T-helper 17 cell (primary cell): ENCODE data around the gene FBXO11. TPM values are rescaled to one million over a fixed set of nuclear protein-coding genes. Genes with fewer than 3 reads are reported as not detected.
"Not testable (repeated sequence)": the region's sequence is repeated elsewhere in the genome, so short reads cannot be mapped to it uniquely, and the experiment has no call there.

ENCODE experiments used
- ATAC-seq: fragments of 150-1000 bp; cut with Tn5 transposase; 2 replicates; pipeline ENCODE4 v1.10.0; 2021; ENCODE audit warnings: mild to moderate bottlenecking, moderate library complexity
- DNase-seq, 3 donors: peaks; one replicate each; pipeline versions ENCODE4 v3.0.0 to v3.0.0-alpha.2; 2020 to 2021
- H3K9me3 ChIP-seq: one replicate; pipeline ENCODE4 v1.7.0; 2013; ENCODE audit warnings: low read length, mild to moderate bottlenecking; ENCODE audit not compliant: control insufficient read depth, poor library complexity, severe bottlenecking
- H3K27ac Mint-ChIP-seq: one replicate; pipeline ENCODE4 v1.8.0; 2022; ENCODE audit warnings: mild to moderate bottlenecking, moderate library complexity, mixed read lengths
- H3K27me3 Mint-ChIP-seq: one replicate; pipeline ENCODE4 v1.8.0; 2022; ENCODE audit warnings: mixed read lengths
- H3K36me3 Mint-ChIP-seq: one replicate; pipeline ENCODE4 v1.8.0; 2022; ENCODE audit warnings: low read depth, mixed read lengths
- H3K4me1 Mint-ChIP-seq: one replicate; pipeline ENCODE4 v1.8.0; 2022; ENCODE audit warnings: mild to moderate bottlenecking, mixed read lengths
- H3K4me3 Mint-ChIP-seq: one replicate; pipeline ENCODE4 v1.8.0; 2022; ENCODE audit warnings: mild to moderate bottlenecking, moderate library complexity, mixed read lengths
- total RNA-seq, 4 donors: library from RNA in 2 of 4; stranded (reverse) in 2 of 4; gene quantifications; one replicate each; pipeline ENCODE4 v1.2.3 and lab custom pipeline; 2022 to 2026

The FBXO11 gene
- total RNA-seq, 2 donors from 2014 or later, result 95.7 to 106 TPM

DNA sequence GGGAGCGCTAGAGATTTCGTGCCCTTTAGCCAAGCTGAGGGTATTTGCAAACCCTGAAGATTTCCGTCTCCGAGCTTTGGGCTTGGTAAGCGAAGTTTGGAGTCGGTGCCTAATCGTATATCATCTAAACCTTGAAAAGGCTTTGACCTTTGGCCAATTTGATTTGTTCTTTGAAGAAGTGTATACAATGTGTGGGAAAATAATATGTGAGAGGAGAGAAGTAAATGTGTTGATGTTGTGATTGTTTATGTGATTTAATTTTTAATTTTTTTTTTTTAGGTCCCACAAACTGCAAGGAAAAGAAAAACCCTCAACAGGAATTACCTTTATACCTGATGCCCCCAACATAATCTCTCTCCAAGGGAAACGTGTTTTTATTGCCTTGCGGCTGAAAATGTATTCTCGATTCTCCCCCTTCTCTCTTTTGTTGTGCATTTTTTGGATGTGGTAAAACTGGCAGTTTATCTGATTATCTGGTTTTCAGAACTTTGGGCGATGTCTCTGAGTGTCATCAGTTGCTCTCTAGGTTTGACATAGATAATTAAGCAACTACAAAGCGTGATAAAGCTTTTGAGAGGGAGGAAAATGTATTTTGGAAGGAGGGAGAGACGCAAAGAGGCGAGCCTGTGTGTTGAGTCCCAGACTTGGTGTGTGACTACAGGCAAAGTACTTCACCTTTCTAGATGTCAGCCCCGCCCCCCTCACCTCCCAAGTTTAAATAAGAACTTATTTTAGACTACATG lies 912 bp upstream of the FBXO11 start:
- H3K9me3 ChIP-seq, result no peaks in the 10 kb centered on the region
- Mint-ChIP-seq H3K4me3 (peak overlapping the region; percentile 95), H3K27ac (peak overlapping the region; percentile 97), H3K4me1 (peaks cover 22% of the 10 kb centered on the region), H3K27me3 (no peaks in the 10 kb centered on the region), H3K36me3 (peaks cover 2% of the 10 kb centered on the region)
- DNase-seq (peak in 2 of 3 donors; percentile 6 to 23), ATAC-seq (peak; percentile 26)

DNA sequence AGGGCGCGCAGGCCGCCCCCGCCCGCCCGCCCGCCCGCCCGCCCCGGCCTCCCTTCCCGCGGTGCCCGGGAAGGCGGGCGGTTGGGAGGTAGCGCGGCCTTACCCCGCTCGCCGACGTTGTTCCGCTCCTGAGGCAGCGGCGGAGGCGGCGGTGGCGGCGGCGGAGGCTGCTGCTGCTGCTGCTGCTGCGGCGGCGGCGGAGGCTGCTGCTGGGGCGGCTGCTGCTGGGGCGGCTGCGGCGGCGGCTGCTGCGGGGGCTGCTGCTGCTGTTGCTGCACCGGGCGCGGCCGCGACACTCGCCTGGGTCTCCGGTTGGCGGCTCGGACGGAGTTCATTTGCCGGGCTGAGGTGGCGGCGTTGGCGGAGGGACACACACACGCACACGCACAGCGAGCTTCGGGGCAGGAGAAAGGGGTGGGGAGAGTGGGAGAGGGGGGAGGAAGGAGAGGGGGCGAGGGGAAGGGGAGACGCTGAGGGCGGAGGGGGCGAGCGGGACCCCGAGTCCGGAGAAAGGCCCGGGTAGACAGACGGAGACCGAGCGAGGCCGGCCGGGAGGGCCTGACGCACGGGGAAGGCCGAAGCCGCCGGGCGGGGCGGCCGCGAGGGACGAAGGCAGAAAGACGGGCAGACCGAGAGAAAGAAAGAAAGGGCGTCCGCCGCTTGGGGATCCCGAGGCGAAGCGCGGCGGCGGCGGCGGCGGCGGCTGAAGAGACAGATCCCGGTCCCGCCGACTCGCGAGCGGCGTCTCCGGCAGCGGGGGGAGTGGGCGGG lies 727 bp downstream of the FBXO11 start:
- H3K4me3 Mint-ChIP-seq, result peak overlapping the region; percentile 95
- peak overlapping the region; percentile 97 for H3K27ac Mint-ChIP-seq
- ATAC-seq (peak; percentile 1), DNase-seq (peak; percentile 50 to 55 (median 50))
- H3K36me3 Mint-ChIP-seq, result peaks cover 2% of the 10 kb centered on the region
- H3K27me3 Mint-ChIP-seq, result no peaks in the 10 kb centered on the region
- H3K9me3 ChIP-seq, result no peaks in the 10 kb centered on the region
- peaks cover 22% of the 10 kb centered on the region for H3K4me1 Mint-ChIP-seq

DNA sequence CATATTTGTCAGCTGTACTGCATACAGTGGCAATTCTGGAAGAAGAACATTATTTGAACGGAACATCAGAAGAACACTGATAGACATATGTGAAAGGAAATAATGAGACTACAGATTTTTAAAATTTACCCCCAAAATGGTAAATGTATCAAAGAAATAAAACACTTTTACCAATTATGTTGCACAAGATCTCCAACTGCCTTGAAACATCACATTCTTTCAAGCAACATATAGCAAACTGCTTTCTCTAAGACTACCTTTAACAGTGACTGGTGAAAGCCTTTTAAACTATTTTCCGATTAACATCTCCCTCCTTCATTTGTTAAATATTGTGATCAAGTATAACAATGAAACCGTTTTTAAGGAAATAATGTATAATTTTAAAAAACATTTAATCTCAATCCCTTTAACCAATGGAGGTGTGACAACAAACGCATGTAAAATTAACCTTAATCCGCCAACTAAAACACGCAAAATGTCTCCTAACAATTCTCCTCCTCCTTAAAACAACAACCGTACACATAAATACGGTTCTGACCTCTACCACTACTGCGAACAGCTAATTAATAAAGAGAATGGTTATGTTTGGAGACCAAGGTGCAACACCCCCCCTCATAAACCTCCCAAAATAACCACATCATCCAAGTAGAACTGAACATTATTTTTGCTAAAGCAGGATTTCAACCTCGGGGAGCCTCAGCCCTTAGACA lies 2.4 kb downstream of the FBXO11 start:
- H3K4me3 Mint-ChIP-seq, result peak overlapping the region; percentile 98
- H3K27ac Mint-ChIP-seq, result peak overlapping the region; percentile 97
- H3K36me3 Mint-ChIP-seq, result peaks cover 2% of the 10 kb centered on the region
- peaks cover 32% of the 10 kb centered on the region for H3K4me1 Mint-ChIP-seq
- H3K9me3 ChIP-seq, result no peaks in the 10 kb centered on the region
- no peaks in the 10 kb centered on the region for H3K27me3 Mint-ChIP-seq
- no peak for DNase-seq
- no peak for ATAC-seq

DNA sequence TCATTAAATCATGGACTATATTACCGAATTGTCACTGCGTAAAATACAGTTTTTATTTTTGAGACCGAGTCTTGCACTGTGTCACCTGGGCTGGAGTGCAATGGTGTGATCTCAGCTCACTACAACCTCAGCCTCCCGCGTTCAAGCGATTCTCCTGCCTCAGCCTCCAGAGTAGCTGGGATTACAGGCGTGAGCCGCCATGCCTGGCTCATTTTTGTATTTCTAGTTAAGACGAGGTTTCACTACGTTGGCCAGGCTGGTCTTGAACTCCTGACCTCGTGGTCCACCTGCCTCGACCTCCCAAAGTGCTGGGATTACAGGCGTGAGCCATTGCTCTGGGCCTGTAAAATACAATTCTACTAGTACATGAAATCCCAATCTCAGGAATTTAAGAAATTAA lies 4.4 kb downstream of the FBXO11 start:
- DNase-seq, ATAC-seq, H3K27ac Mint-ChIP-seq, H3K4me3 Mint-ChIP-seq, H3K9me3 ChIP-seq, H3K36me3 Mint-ChIP-seq, H3K27me3 Mint-ChIP-seq: not testable (repeated sequence)
- peaks cover 35% of the 10 kb centered on the region for H3K4me1 Mint-ChIP-seq

DNA sequence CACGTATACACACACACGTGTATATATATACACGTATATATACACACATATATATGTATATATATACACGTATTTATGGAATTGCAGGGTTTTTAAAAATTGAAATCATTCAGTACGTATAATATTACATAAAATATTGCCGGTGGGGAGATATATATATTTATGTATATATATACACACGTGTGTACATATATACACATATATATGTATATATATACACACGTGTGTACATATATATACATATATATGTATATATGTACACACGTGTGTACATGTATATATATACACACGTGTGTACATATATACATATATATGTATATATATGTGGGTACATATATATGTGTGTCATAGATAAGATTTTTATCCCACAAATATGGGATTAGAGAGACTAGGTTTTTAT lies 5.4 kb downstream of the FBXO11 start:
- Mint-ChIP-seq H3K4me3 (no peak overlapping the region), H3K4me1 (peaks cover 42% of the 10 kb centered on the region), H3K27me3 (no peaks in the 10 kb centered on the region), H3K27ac (no peak overlapping the region), H3K36me3 (peaks cover 2% of the 10 kb centered on the region)
- no peaks in the 10 kb centered on the region for H3K9me3 ChIP-seq
- ATAC-seq (no peak), DNase-seq (no peak)

DNA sequence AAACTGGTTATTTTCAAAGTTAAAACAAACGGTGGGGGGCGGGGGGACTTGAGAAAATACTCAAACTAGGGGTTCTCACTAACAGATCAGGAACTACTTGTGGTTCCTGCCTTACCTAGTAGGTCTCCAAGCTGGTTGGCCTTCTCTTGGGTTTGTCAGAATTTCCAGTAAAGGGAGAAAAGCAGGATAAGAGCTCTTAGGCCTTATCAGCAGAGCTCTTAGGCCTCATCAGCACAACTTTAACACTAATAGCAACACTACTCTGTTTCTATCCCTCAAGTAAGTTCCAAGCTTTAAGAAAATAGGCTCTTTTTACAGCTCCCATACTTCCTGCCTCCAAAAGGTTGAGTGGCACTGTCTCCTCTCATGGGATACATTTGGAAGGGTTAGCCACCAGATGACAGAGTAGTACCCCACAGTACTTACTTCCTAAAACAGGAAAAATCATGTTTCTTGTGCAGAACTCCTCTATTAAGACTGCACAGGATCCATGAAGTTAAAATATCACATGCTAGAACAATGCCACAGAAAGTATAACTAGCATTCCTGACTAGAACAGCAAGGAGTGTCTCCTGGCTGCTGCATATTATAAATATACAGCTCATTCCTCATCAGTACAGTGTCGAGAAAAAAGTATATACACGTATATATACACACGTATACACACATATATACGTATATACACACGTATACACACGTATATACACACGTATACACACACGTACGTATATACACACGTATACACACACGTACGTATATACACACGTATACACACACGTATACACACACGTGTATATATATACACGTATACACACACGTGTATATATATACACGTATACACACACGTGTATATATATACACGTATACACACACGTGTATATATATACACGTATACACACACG lies 6.1 kb downstream of the FBXO11 start:
- ATAC-seq (no peak), DNase-seq (no peak)
- Mint-ChIP-seq H3K4me3 (no peak overlapping the region), H3K4me1 (peaks cover 45% of the 10 kb centered on the region), H3K27ac (peak overlapping the region; percentile 41), H3K36me3 (peaks cover 2% of the 10 kb centered on the region), H3K27me3 (no peaks in the 10 kb centered on the region)
- no peaks in the 10 kb centered on the region for H3K9me3 ChIP-seq

DNA sequence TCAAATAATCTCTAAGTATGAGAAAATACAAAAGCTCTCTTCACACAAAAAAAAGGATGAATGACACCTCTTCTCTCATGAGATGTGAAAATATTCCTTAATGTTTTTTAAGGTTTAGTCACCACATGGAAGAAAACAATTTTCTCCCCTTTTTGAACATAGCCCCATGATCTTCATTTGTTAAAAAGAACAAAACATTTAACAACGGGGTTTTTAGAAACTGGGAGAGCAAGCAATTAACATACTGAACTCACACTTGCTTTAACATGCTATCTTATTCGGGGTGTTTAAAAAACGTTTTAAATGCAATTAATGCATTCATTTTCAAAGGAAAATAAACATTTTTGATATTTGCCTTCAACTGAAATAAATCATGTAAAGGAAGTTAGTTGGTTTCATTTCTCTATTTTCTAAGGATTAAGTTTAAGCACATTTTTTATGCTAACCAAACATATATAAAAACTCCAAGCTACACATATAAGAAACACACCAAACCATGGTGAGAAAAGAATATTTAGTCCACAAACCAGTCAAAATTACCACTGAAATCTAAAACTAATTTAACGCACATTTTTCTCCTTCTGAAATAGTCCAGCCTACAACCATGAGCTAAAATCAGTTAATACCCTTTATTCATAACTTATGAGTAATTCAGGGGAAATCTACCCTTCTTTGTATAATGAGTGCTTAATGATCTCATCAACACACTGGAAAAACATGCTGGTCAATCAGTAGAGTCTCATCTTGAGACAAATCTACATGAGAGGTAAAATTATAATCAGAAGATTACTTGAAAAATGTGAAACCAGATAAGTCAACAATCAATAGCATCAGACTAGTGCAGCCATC lies 8.2 kb downstream of the FBXO11 start:
- ATAC-seq, result no peak
- H3K4me1 Mint-ChIP-seq, result peaks cover 42% of the 10 kb centered on the region

DNA sequence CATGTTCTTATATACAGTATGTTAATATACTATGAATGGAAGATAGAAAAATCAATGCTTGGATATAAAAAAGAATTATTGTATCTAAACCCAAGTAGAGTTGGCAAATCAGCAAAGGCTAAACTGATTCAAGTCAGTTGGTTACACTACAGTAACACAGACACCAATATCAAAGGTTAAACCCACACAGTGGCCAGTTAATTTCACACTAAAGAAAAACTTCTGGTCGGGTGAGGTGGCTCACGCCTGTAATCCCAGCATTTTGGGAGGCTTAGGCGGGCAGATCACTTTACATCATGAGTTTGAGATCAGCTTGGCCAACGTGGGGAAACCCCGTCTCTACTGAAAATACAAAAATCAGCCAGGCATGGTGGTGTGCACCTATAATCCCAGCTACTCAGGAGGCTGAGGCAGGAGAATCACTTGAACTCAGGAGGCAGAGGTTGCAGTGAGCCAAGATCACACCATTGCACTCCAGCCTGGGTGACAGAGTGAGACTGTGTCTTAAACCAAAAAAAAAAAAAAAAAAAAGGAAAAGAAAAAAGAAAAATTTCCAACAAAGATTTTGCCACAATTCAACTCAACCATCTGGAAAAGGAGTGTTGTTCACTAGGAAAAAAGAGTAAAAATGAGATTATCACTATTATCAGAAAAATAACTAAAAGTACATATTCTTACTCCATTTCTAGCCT lies 9.0 kb downstream of the FBXO11 start:
- not testable (repeated sequence) for H3K36me3 Mint-ChIP-seq, DNase-seq, H3K27me3 Mint-ChIP-seq, H3K4me3 Mint-ChIP-seq, H3K9me3 ChIP-seq
- ATAC-seq, result peak; percentile 20
- Mint-ChIP-seq H3K4me1 (peaks cover 45% of the 10 kb centered on the region), H3K27ac (peak overlapping the region; percentile 84)

More for the DNA sequence above, 8.2 kb downstream of the FBXO11 start:
- Mint-ChIP-seq H3K27ac (peak overlapping the region; percentile 84), H3K36me3 (no peaks in the 10 kb centered on the region), H3K27me3 (no peaks in the 10 kb centered on the region), H3K4me3 (peak overlapping the region; percentile 57)
- H3K9me3 ChIP-seq, result no peaks in the 10 kb centered on the region
- DNase-seq, result no peak

DNA sequence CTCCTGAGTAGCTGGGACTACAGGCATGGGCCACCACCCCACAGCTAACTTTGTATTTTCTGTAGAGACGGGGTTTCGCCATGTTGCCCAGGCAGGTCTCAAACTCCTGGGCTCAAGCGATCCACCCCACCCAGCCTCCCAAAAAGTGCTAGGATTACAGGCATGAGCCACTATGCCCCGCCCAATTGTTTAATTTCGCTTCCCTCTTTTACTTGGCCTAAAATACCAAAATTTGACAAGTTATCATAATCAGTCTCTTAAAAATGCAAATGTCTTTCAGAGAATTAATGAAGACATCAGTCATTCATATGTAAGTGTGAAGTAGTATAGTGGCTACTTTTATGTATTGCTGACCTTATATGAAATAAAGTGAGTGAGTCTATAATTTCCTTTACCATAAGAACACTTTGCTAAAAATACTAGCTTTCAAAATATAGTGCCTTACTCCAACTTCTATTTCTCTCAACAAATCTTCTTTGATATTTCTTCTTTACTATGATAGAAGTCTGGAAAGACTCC lies 9.8 kb downstream of the FBXO11 start:
- ATAC-seq, result no peak
- peak overlapping the region; percentile 70 for H3K4me3 Mint-ChIP-seq

DNA sequence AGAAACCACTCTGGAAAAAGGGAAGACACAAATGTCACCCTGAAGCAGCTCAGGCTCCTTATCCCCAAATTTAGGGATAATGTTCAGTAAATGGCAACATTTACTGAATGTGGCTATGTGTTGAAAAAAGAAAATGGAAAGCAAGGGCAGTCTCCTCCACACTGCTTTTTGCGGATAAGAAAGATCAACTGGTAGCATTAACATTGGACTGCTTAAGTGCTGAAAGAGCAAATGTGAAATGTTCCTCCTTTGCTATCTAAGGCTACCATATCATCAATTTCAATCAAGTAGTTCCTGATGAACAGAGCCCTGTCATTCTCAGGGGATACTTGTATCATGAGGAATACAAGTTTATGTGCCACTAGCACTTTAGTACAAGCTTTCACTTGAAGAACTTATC lies 12.5 kb downstream of the FBXO11 start:
- DNase-seq, result no peak
- Mint-ChIP-seq H3K36me3 (peaks cover 2% of the 10 kb centered on the region), H3K4me1 (peaks cover 56% of the 10 kb centered on the region), H3K27me3 (no peaks in the 10 kb centered on the region), H3K4me3 (no peak overlapping the region), H3K27ac (peak overlapping the region; percentile 16)
- no peak for ATAC-seq
- no peaks in the 10 kb centered on the region for H3K9me3 ChIP-seq

More for the DNA sequence above, 9.8 kb downstream of the FBXO11 start:
- Mint-ChIP-seq H3K27ac (peak overlapping the region; percentile 84), H3K27me3 (no peaks in the 10 kb centered on the region), H3K36me3 (peaks cover 2% of the 10 kb centered on the region), H3K4me1 (peaks cover 54% of the 10 kb centered on the region)
- DNase-seq, result no peak
- H3K9me3 ChIP-seq, result no peaks in the 10 kb centered on the region

DNA sequence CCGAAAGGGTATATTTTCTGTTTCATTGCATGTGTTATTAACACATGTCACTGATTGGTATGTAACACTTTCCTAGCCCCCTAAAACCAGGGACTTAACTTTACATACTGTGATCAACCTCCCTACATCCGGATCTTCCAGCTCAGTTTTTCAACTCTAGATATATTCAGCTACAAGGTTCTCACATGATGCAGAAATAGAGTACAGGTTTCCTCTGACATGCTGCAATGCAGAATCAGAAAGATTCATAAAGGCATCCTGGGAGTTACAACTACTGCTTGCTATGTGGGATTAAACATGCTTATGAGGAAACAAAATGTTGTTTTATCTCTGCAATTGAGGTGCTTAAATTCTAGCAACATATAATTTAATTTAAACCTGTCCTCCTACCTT lies 14.0 kb downstream of the FBXO11 start:
- H3K4me1 Mint-ChIP-seq, result peaks cover 52% of the 10 kb centered on the region
- H3K27ac Mint-ChIP-seq, result peak overlapping the region; percentile 56
- no peaks in the 10 kb centered on the region for H3K9me3 ChIP-seq
- H3K27me3 Mint-ChIP-seq, result no peaks in the 10 kb centered on the region
- DNase-seq, result no peak
- no peak for ATAC-seq
- H3K36me3 Mint-ChIP-seq, result peaks cover 3% of the 10 kb centered on the region
- H3K4me3 Mint-ChIP-seq, result peak overlapping the region; percentile 32
